Body of pancreas (tissue), 4 donors: ENCODE measurements around the gene RPTOR.

Source experiments
- CTCF ChIP-seq, 7 experiments: fragments of 450-650 bp in 4 of 7; fragments of 200-600 bp in 3 of 7; sonication (generic) in 3 of 7; IDR thresholded peaks; one replicate each; pipeline ENCODE4 v1.5.1; 2016 to 2019; ENCODE audit warnings: antibody characterized with exemption in 7 of 7
- POLR2A ChIP-seq, 3 donors: fragments of 450-650 bp; IDR thresholded peaks; one replicate each; pipeline ENCODE4 v1.6.1; 2016; ENCODE audit warnings: antibody characterized with exemption in 3 of 3, mild to moderate bottlenecking in 2 of 3

GRCh38 chr17:80510772-80511171, 33.9 kb upstream of the RPTOR start:
- TF ChIP-seq CTCF (IDR thresholded peaks at IDR 0.05) (no peak), POLR2A (IDR thresholded peaks at IDR 0.05) (no peak)
